ENCODE data around the gene GABBR2.
"Not testable (repeated sequence)": the region's sequence is repeated elsewhere in the genome, so short reads cannot be mapped to it uniquely, and the experiment has no call there.

Gene GABBR2

GRCh38 chr9:98678244-98678842, 30.4 kb downstream of the GABBR2 start:
- no peak for DNase-seq

- DNase-seq, result no peak
These were observed 35.1 kb downstream of the GABBR2 start for GRCh38 chr9:98673681-98674080.

- no peak for DNase-seq
These were observed 41.6 kb downstream of the GABBR2 start for GRCh38 chr9:98667005-98667640.

- DNase-seq, result no peak
These were observed 43.2 kb downstream of the GABBR2 start for GRCh38 chr9:98665501-98665900.

GRCh38 chr9:98660541-98660940, 48.2 kb downstream of the GABBR2 start:
- no peak for DNase-seq

- no peak for DNase-seq
These were observed 49.8 kb downstream of the GABBR2 start for GRCh38 chr9:98658951-98659351.

- DNase-seq, result no peak
These were observed 50.8 kb downstream of the GABBR2 start for GRCh38 chr9:98657897-98658296.

GRCh38 chr9:98656511-98656910, 52.2 kb downstream of the GABBR2 start:
- DNase-seq, result peak; percentile 66

GRCh38 chr9:98655428-98655827, 53.3 kb downstream of the GABBR2 start:
- not testable (repeated sequence) for DNase-seq

GRCh38 chr9:98654247-98654646, 54.5 kb downstream of the GABBR2 start:
- peak; percentile 74 for DNase-seq

GRCh38 chr9:98652741-98653140, 56.0 kb downstream of the GABBR2 start:
- no peak for DNase-seq

GRCh38 chr9:98652302-98652701, 56.4 kb downstream of the GABBR2 start:
- DNase-seq, result no peak

GRCh38 chr9:98647236-98647635, 61.5 kb downstream of the GABBR2 start:
- DNase-seq, result no peak

GRCh38 chr9:98644011-98644410, 64.7 kb downstream of the GABBR2 start:
- DNase-seq, result no peak

- DNase-seq, result no peak
These were observed 65.9 kb downstream of the GABBR2 start for GRCh38 chr9:98642661-98643312.

GRCh38 chr9:98641695-98642094, 67.0 kb downstream of the GABBR2 start:
- no peak for DNase-seq

- DNase-seq, result no peak
These were observed 68.3 kb downstream of the GABBR2 start for GRCh38 chr9:98640394-98640793.

GRCh38 chr9:98639133-98639532, 69.6 kb downstream of the GABBR2 start:
- no peak for DNase-seq

- no peak for DNase-seq
These were observed 71.4 kb downstream of the GABBR2 start for GRCh38 chr9:98637381-98637780.

GRCh38 chr9:98635374-98635773, 73.4 kb downstream of the GABBR2 start:
- DNase-seq, result no peak

- no peak for DNase-seq
These were observed 73.9 kb downstream of the GABBR2 start for GRCh38 chr9:98634685-98635336.

GRCh38 chr9:98632839-98633238, 75.9 kb downstream of the GABBR2 start:
- no peak for DNase-seq

- no peak for DNase-seq
These were observed 81.4 kb downstream of the GABBR2 start for GRCh38 chr9:98627296-98627695.

- no peak for DNase-seq
These were observed 83.0 kb downstream of the GABBR2 start for GRCh38 chr9:98625728-98626127.

Measured in NCI-H446 treated with DMSO at 0.1 percent for 48 hours (cell line).